ENCODE measurements around the gene APLNR. TPM values are rescaled to one million over a fixed set of nuclear protein-coding genes. Genes with fewer than 3 reads are reported as not detected.

Gene APLNR
- total RNA-seq, 2 experiments from 2014 or later = not detected

DNA sequence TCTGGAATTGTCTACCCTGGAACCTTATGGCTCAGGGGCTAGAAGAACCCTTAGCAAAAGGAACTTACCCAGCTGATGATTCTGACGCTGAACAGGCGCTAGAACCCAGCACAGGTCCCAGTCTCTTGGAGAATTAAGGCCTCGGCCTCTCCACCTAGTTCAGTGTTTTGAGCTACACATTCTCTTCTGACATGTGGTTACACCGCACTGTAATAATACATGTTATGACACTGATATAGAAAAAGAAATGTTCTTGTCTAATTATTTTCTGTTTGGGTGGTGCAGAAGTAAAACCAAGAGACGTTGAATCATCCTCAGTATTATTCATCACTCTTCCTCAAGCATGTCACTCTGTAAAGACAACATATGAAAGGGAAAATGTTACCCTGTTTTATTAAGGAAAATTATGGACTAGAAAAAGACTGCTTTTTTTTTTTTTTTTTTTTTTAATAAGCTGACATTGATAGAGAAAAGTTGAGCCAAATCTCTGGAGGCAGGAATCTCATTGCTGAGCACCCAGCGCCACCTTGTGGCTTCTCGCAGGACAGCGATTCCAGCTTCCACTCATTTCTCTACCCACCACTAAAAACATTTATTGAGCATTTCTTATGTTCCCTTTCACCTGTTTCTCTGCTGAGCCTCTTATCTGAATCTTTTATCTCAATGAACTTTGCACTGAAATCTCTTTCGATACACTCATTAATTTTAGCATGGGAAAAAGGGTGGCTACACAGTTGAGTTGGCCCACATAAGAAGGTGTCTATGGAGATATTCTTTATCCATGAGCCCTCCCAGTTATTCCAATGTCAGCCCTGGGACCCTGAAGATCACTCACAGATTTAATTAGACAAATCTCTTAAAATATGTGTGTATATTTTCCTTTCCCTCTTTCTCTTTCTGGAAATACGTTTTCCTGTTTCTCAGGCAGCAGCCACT is 12.6 kb upstream of the APLNR start:
- DNase-seq = peak; percentile 70
- CTCF ChIA-PET = interaction anchor here (0.7 to 3.2 kb wide), 31 partner anchors 9 to 755 kb away, joined by 3 to 48 read pairs (median 5); no protein-coding TSS in a partner anchor
- no peaks in the 10 kb centered on the region for H3K9me3 Mint-ChIP-seq
- peaks cover 6% of the 10 kb centered on the region for H3K4me1 Mint-ChIP-seq (ENCODE audit: low read depth)
- H3K27ac Mint-ChIP-seq = no peak overlapping the region
- peaks cover 34% of the 10 kb centered on the region for H3K27me3 Mint-ChIP-seq (ENCODE audit: low read depth)
- H3K4me3 Mint-ChIP-seq = no peak overlapping the region
- no peaks in the 10 kb centered on the region for H3K36me3 Mint-ChIP-seq (ENCODE audit: low read depth)
- intact Hi-C loops (cut with micrococcal nuclease) = loop anchor here (1.0 to 2.0 kb wide), 6 partner anchors 118 to 1307 kb away; no protein-coding TSS in a partner anchor

DNA sequence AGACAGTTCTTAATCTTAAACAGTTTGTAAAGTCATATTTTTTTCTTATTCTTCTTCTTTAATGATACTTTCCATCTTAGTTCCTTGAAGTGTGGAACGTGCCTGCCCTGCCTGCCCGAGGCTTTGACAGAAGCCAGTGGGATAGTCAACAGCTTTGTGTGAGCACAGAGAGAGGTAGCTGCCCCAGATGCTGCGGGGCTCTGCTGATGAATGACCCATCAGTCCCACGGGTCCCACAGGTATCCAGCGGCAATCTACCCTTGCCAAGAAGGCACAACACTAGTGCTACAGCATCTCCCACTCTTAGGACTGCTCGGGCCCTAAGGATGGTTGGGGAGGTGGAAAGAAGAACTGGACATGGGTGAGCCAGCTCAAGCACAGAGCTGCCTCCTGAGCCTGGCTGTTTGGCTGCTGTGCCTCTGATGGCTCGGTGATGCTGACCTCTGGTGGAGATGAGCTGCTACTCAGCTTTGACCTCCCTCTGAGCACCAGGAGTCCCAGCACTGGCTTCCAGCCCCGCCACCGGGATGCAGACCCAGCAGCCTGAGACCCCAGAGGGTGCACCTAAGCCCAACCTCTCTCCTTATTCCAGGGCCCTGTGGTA is 11.8 kb upstream of the APLNR start:
- CTCF ChIA-PET = interaction anchor here (0.8 to 3.2 kb wide), 24 partner anchors 9 to 463 kb away, joined by 3 to 48 read pairs (median 7); no protein-coding TSS in a partner anchor
- Mint-ChIP-seq H3K27ac (no peak overlapping the region), H3K4me1 (ENCODE audit: low read depth) (peaks cover 7% of the 10 kb centered on the region), H3K27me3 (ENCODE audit: low read depth) (peaks cover 27% of the 10 kb centered on the region), H3K4me3 (no peak overlapping the region), H3K36me3 (ENCODE audit: low read depth) (no peaks in the 10 kb centered on the region), H3K9me3 (no peaks in the 10 kb centered on the region)
- DNase-seq = peak; percentile 51
- intact Hi-C loops (cut with micrococcal nuclease) = loop anchor here (1.0 to 2.0 kb wide), 6 partner anchors 118 to 1306 kb away; no protein-coding TSS in a partner anchor

DNA sequence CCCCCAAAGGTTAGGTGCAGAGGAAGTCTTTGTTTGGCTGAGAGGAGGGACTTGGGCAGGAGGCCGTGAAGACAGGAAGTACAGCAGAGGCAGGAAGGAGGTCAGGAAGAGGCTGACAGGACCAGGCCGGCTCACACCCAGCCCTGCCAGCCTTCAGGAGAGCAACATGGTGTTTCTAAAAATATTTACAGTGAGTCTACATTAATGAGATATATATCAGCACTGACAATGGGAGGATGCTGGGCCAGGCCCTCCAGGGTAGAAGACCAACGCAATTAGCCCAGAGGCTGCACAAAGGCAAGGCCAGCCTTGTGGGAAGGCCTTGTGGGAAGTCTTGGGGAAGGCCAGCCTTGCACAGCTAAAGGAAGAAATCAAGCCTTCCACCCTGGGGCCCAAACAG is 7.9 kb upstream of the APLNR start:
- H3K4me1 Mint-ChIP-seq (ENCODE audit: low read depth) = peaks cover 6% of the 10 kb centered on the region
- CTCF ChIA-PET = no interaction called here
- no peak overlapping the region for H3K4me3 Mint-ChIP-seq
- intact Hi-C loops (cut with micrococcal nuclease) = no loop called here
- H3K9me3 Mint-ChIP-seq = no peaks in the 10 kb centered on the region
- DNase-seq = no peak
- H3K27me3 Mint-ChIP-seq (ENCODE audit: low read depth) = peaks cover 3% of the 10 kb centered on the region
- no peak overlapping the region for H3K27ac Mint-ChIP-seq
- H3K36me3 Mint-ChIP-seq (ENCODE audit: low read depth) = no peaks in the 10 kb centered on the region

DNA sequence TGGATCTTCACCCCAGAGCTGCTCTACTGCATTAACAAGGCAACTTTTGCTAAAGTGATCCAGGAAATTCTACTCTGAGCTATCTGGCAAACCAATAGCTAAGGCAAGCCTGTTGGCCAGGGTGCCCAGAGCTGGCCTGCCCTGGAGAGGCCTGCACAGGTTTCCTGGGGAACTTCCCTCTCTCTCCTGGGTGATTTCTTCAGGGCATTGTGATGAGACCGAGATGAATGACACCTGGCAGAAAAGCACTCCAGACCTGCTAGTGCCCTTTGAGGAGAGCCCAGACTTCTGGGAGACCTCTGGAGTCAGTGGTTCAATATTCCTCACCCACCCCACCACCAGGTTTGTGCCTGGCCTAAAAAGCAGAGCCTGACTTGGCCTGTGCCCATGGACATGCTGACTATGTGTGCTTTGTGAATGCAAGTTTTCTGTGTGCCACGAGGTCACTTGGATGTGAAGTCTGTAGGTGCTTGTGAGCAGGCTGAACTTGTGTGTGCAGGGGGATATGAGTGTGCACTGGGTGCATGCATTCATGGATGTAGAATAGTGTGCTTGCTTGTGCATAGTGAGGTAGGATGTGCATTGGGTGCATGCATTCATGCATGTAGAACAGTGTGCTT is 4.4 kb upstream of the APLNR start:
- CTCF ChIA-PET = interaction anchor here (0.6 kb wide), 1 partner anchor 51 kb away, joined by 3 read pairs; no protein-coding TSS in a partner anchor
- H3K27me3 Mint-ChIP-seq (ENCODE audit: low read depth) = peaks cover 15% of the 10 kb centered on the region
- no peak for DNase-seq
- no peaks in the 10 kb centered on the region for H3K36me3 Mint-ChIP-seq (ENCODE audit: low read depth)
- H3K9me3 Mint-ChIP-seq = no peaks in the 10 kb centered on the region
- intact Hi-C loops (cut with micrococcal nuclease) = no loop called here
- H3K4me1 Mint-ChIP-seq (ENCODE audit: low read depth) = peaks cover 8% of the 10 kb centered on the region
- H3K27ac Mint-ChIP-seq = no peak overlapping the region
- H3K4me3 Mint-ChIP-seq = no peak overlapping the region

- H3K4me3 Mint-ChIP-seq = no peak overlapping the region
- no peaks in the 10 kb centered on the region for H3K9me3 Mint-ChIP-seq
- intact Hi-C loops (cut with micrococcal nuclease) = no loop called here
- peaks cover 8% of the 10 kb centered on the region for H3K4me1 Mint-ChIP-seq (ENCODE audit: low read depth)
- DNase-seq = no peak
- H3K27me3 Mint-ChIP-seq (ENCODE audit: low read depth) = peaks cover 20% of the 10 kb centered on the region
- no peak overlapping the region for H3K27ac Mint-ChIP-seq
- CTCF ChIA-PET = interaction anchor here (3.3 kb wide), 1 partner anchor 9 kb away, joined by 19 read pairs; no protein-coding TSS in a partner anchor
- H3K36me3 Mint-ChIP-seq (ENCODE audit: low read depth) = no peaks in the 10 kb centered on the region
Observed at GRCh38 chr11:57240757-57241156, 3.7 kb upstream of the APLNR start.

- CTCF ChIA-PET = interaction anchor here (0.6 to 3.3 kb wide), 2 partner anchors 9 to 63 kb away, joined by 3 to 19 read pairs; no protein-coding TSS in a partner anchor
- peaks cover 6% of the 10 kb centered on the region for H3K4me1 Mint-ChIP-seq (ENCODE audit: low read depth)
- no peaks in the 10 kb centered on the region for H3K36me3 Mint-ChIP-seq (ENCODE audit: low read depth)
- H3K27ac Mint-ChIP-seq = no peak overlapping the region
- H3K4me3 Mint-ChIP-seq = no peak overlapping the region
- intact Hi-C loops (cut with micrococcal nuclease) = no loop called here
- no peak for DNase-seq
- no peaks in the 10 kb centered on the region for H3K9me3 Mint-ChIP-seq
- peaks cover 26% of the 10 kb centered on the region for H3K27me3 Mint-ChIP-seq (ENCODE audit: low read depth)
Observed at GRCh38 chr11:57240007-57240406, 3.0 kb upstream of the APLNR start.

GRCh38 chr11:57239348-57239747 is 2.3 kb upstream of the APLNR start:
- Mint-ChIP-seq H3K9me3 (no peaks in the 10 kb centered on the region), H3K36me3 (ENCODE audit: low read depth) (no peaks in the 10 kb centered on the region), H3K27ac (no peak overlapping the region), H3K4me3 (no peak overlapping the region), H3K27me3 (ENCODE audit: low read depth) (peaks cover 33% of the 10 kb centered on the region), H3K4me1 (ENCODE audit: low read depth) (peaks cover 4% of the 10 kb centered on the region)
- no peak for DNase-seq
- CTCF ChIA-PET = interaction anchor here (3.3 kb wide), 1 partner anchor 10 kb away, joined by 19 read pairs; no protein-coding TSS in a partner anchor
- intact Hi-C loops (cut with micrococcal nuclease) = no loop called here

DNA sequence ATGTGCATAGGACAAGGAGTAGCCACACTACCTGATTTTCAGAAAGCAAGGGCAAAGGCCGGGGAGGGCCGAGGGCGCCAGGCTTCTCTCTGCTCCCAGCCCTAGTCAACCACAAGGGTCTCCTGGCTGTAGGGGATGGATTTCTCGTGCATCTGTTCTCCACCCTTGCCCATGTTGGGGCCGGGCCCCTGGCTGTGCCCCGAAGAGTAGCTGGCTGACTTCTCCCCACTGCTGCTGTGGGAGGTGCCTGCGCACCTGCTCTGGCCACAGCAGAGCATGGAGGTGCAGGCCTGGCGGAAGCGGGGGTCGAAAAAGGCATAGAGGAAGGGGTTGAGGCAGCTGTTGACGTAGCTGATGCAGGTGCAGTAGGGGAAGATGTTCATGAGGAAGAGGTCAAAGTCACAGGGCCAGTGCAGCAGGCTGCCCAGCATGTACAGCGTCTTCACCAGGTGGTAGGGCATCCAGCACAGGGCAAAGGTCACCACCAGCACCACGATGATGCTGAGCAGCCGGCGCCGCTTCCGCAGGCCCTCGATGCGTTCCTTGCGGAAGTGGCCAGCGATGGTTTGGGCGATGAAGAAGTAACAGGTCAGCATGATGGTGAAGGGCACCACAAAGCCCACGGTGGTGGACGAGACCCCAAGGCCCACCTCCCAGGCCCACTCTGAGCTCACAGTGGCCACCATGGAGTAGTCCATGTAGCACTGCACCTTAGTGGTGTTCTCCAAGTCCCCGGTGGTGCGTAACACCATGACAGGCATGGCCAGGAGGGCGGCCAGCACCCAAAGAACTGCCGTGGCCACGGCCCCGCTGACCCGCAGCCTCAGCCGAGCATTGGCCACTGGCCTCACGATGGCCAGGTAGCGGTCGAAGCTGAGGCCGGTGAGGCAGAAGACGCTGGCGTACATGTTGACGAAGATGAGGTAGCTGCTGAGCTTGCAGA is 1.0 kb downstream of the APLNR start:
- Mint-ChIP-seq H3K4me3 (no peak overlapping the region), H3K36me3 (ENCODE audit: low read depth) (no peaks in the 10 kb centered on the region), H3K27ac (no peak overlapping the region), H3K9me3 (no peaks in the 10 kb centered on the region), H3K4me1 (ENCODE audit: low read depth) (peaks cover 4% of the 10 kb centered on the region), H3K27me3 (ENCODE audit: low read depth) (peaks cover 58% of the 10 kb centered on the region)
- no peak for DNase-seq
- intact Hi-C loops (cut with micrococcal nuclease) = no loop called here
- CTCF ChIA-PET = interaction anchor here (3.3 kb wide), 1 partner anchor 14 kb away, joined by 10 read pairs; no protein-coding TSS in a partner anchor

- H3K4me1 Mint-ChIP-seq (ENCODE audit: low read depth) = peaks cover 4% of the 10 kb centered on the region
- DNase-seq = no peak
- H3K36me3 Mint-ChIP-seq (ENCODE audit: low read depth) = no peaks in the 10 kb centered on the region
- peaks cover 63% of the 10 kb centered on the region for H3K27me3 Mint-ChIP-seq (ENCODE audit: low read depth)
- CTCF ChIA-PET = interaction anchor here (3.3 kb wide), 1 partner anchor 16 kb away, joined by 10 read pairs; no protein-coding TSS in a partner anchor
- H3K4me3 Mint-ChIP-seq = no peak overlapping the region
- no peaks in the 10 kb centered on the region for H3K9me3 Mint-ChIP-seq
- H3K27ac Mint-ChIP-seq = no peak overlapping the region
- intact Hi-C loops (cut with micrococcal nuclease) = no loop called here
Observed at GRCh38 chr11:57233702-57234101, 3.3 kb downstream of the APLNR start.

GRCh38 chr11:57231539-57232253 is 5.4 kb downstream of the APLNR start:
- no peak overlapping the region for H3K4me3 Mint-ChIP-seq
- no peaks in the 10 kb centered on the region for H3K4me1 Mint-ChIP-seq (ENCODE audit: low read depth)
- H3K27ac Mint-ChIP-seq = no peak overlapping the region
- DNase-seq = no peak
- H3K36me3 Mint-ChIP-seq (ENCODE audit: low read depth) = no peaks in the 10 kb centered on the region
- no peaks in the 10 kb centered on the region for H3K9me3 Mint-ChIP-seq
- intact Hi-C loops (cut with micrococcal nuclease) = no loop called here
- CTCF ChIA-PET = no interaction called here
- peaks cover 53% of the 10 kb centered on the region for H3K27me3 Mint-ChIP-seq (ENCODE audit: low read depth)

All from activated naive CD4-positive, alpha-beta T cell treated with anti-CD3 and anti-CD28 coated beads for 36 hours (primary cell).